ENCODE data around the gene XPR1.
"Not testable (repeated sequence)": the region's sequence is repeated elsewhere in the genome, so short reads cannot be mapped to it uniquely, and the experiment has no call there.

XPR1 gene

GRCh38 chr1:180711260-180711659 is 79.4 kb downstream of the XPR1 start:
- not testable (repeated sequence) for H2BK5ac ChIP-seq (ENCODE audit: low read length); H2BK15ac ChIP-seq (replicated peaks; ENCODE audit: low read depth); H2AK5ac ChIP-seq (ENCODE audit: low read length); H3K56ac ChIP-seq (ENCODE audit: low read length); H3K4ac ChIP-seq (ENCODE audit: low read depth, low read length); H3K23ac ChIP-seq (ENCODE audit: low read length); H4K5ac ChIP-seq (ENCODE audit: low read length); H2BK120ac ChIP-seq (ENCODE audit: low read depth, low read length); H3K36me3 ChIP-seq (ENCODE audit: control insufficient read depth, insufficient read depth, low read length); H3K4me2 ChIP-seq (ENCODE audit: low read length); H3K27me3 ChIP-seq (ENCODE audit: insufficient read depth, low read length, poor library complexity); H3K4me3 ChIP-seq (ENCODE audit: low read length); H3K79me2 ChIP-seq (ENCODE audit: control insufficient read depth, insufficient read depth, low read length); H4K8ac ChIP-seq (ENCODE audit: low read depth, low read length); H3K18ac ChIP-seq (ENCODE audit: low read length); H3K4me1 ChIP-seq (ENCODE audit: control insufficient read depth, low read depth, low read length); H3K9ac ChIP-seq (ENCODE audit: low read length); H3K27ac ChIP-seq (ENCODE audit: low read depth, low read length); H3K79me1 ChIP-seq (ENCODE audit: low read length); DNase-seq
- WGBS (ENCODE audit: extremely low coverage, insufficient coverage, low lambda C conversion rate), result no CpG with 5 or more reads among the region's 19 CpGs

GRCh38 chr1:180720753-180721152 is 88.9 kb downstream of the XPR1 start:
- WGBS (ENCODE audit: extremely low coverage, insufficient coverage, low lambda C conversion rate), result no CpG with 5 or more reads among the region's 4 CpGs

GRCh38 chr1:180722586-180722985 is 90.8 kb downstream of the XPR1 start:
- Histone ChIP-seq H2AK5ac (ENCODE audit: low read length) (no peak overlapping the region), H3K79me1 (ENCODE audit: low read length) (no peaks in the 10 kb centered on the region), H3K79me2 (ENCODE audit: control insufficient read depth, insufficient read depth, low read length) (no peaks in the 10 kb centered on the region), H3K4me3 (ENCODE audit: low read length) (no peak overlapping the region), H3K23ac (ENCODE audit: low read length) (no peak overlapping the region), H3K36me3 (ENCODE audit: control insufficient read depth, insufficient read depth, low read length) (no peaks in the 10 kb centered on the region), H3K4me1 (ENCODE audit: control insufficient read depth, low read depth, low read length) (no peaks in the 10 kb centered on the region), H3K9ac (ENCODE audit: low read length) (no peak overlapping the region), H2BK120ac (ENCODE audit: low read depth, low read length) (no peak overlapping the region), H3K27ac (ENCODE audit: low read depth, low read length) (no peak overlapping the region), H4K5ac (ENCODE audit: low read length) (no peak overlapping the region), H3K18ac (ENCODE audit: low read length) (no peak overlapping the region), H3K27me3 (ENCODE audit: insufficient read depth, low read length, poor library complexity) (no peaks in the 10 kb centered on the region), H2BK15ac (replicated peaks; ENCODE audit: low read depth) (no peak overlapping the region), H3K4me2 (ENCODE audit: low read length) (no peak overlapping the region), H4K8ac (ENCODE audit: low read depth, low read length) (no peak overlapping the region), H3K56ac (ENCODE audit: low read length) (no peak overlapping the region), H3K4ac (ENCODE audit: low read depth, low read length) (no peak overlapping the region), H2BK5ac (ENCODE audit: low read length) (no peak overlapping the region)
- WGBS (ENCODE audit: extremely low coverage, insufficient coverage, low lambda C conversion rate), result no CpG with 5 or more reads among the region's 1 CpG
- DNase-seq, result no peak

More at GRCh38 chr1:180720753-180721152, 88.9 kb downstream of the XPR1 start:
- Histone ChIP-seq H3K9ac (ENCODE audit: low read length) (no peak overlapping the region), H3K79me1 (ENCODE audit: low read length) (no peaks in the 10 kb centered on the region), H3K4me1 (ENCODE audit: control insufficient read depth, low read depth, low read length) (no peaks in the 10 kb centered on the region), H3K36me3 (ENCODE audit: control insufficient read depth, insufficient read depth, low read length) (no peaks in the 10 kb centered on the region), H2AK5ac (ENCODE audit: low read length) (no peak overlapping the region), H2BK5ac (ENCODE audit: low read length) (no peak overlapping the region), H4K8ac (ENCODE audit: low read depth, low read length) (no peak overlapping the region), H4K5ac (ENCODE audit: low read length) (no peak overlapping the region), H3K79me2 (ENCODE audit: control insufficient read depth, insufficient read depth, low read length) (no peaks in the 10 kb centered on the region), H3K4me2 (ENCODE audit: low read length) (no peak overlapping the region), H3K56ac (ENCODE audit: low read length) (no peak overlapping the region), H3K23ac (ENCODE audit: low read length) (no peak overlapping the region), H3K4ac (ENCODE audit: low read depth, low read length) (no peak overlapping the region), H3K18ac (ENCODE audit: low read length) (no peak overlapping the region), H3K27ac (ENCODE audit: low read depth, low read length) (no peak overlapping the region), H2BK15ac (replicated peaks; ENCODE audit: low read depth) (no peak overlapping the region), H3K4me3 (ENCODE audit: low read length) (no peak overlapping the region), H3K27me3 (ENCODE audit: insufficient read depth, low read length, poor library complexity) (no peaks in the 10 kb centered on the region), H2BK120ac (ENCODE audit: low read depth, low read length) (no peak overlapping the region)
- peak; percentile 7 for DNase-seq

- no peaks in the 10 kb centered on the region for H3K27me3 ChIP-seq (ENCODE audit: insufficient read depth, low read length, poor library complexity)
- H3K4me3 ChIP-seq (ENCODE audit: low read length), result no peak overlapping the region
- no peak for DNase-seq
- no peak overlapping the region for H2AK5ac ChIP-seq (ENCODE audit: low read length)
- H2BK15ac ChIP-seq (replicated peaks; ENCODE audit: low read depth), result no peak overlapping the region
- no peak overlapping the region for H3K27ac ChIP-seq (ENCODE audit: low read depth, low read length)
- H3K4me2 ChIP-seq (ENCODE audit: low read length), result no peak overlapping the region
- H3K79me2 ChIP-seq (ENCODE audit: control insufficient read depth, insufficient read depth, low read length), result no peaks in the 10 kb centered on the region
- no peak overlapping the region for H2BK5ac ChIP-seq (ENCODE audit: low read length)
- no peak overlapping the region for H3K18ac ChIP-seq (ENCODE audit: low read length)
- H3K23ac ChIP-seq (ENCODE audit: low read length), result no peak overlapping the region
- H4K5ac ChIP-seq (ENCODE audit: low read length), result no peak overlapping the region
- no peak overlapping the region for H3K4ac ChIP-seq (ENCODE audit: low read depth, low read length)
- no peaks in the 10 kb centered on the region for H3K4me1 ChIP-seq (ENCODE audit: control insufficient read depth, low read depth, low read length)
- H2BK120ac ChIP-seq (ENCODE audit: low read depth, low read length), result no peak overlapping the region
- no peaks in the 10 kb centered on the region for H3K79me1 ChIP-seq (ENCODE audit: low read length)
- no peak overlapping the region for H4K8ac ChIP-seq (ENCODE audit: low read depth, low read length)
- H3K36me3 ChIP-seq (ENCODE audit: control insufficient read depth, insufficient read depth, low read length), result no peaks in the 10 kb centered on the region
- no peak overlapping the region for H3K9ac ChIP-seq (ENCODE audit: low read length)
- no CpG with 5 or more reads among the region's 1 CpG for WGBS (ENCODE audit: extremely low coverage, insufficient coverage, low lambda C conversion rate)
- no peak overlapping the region for H3K56ac ChIP-seq (ENCODE audit: low read length)
Measured at GRCh38 chr1:180724055-180724454, 92.2 kb downstream of the XPR1 start.

DNA sequence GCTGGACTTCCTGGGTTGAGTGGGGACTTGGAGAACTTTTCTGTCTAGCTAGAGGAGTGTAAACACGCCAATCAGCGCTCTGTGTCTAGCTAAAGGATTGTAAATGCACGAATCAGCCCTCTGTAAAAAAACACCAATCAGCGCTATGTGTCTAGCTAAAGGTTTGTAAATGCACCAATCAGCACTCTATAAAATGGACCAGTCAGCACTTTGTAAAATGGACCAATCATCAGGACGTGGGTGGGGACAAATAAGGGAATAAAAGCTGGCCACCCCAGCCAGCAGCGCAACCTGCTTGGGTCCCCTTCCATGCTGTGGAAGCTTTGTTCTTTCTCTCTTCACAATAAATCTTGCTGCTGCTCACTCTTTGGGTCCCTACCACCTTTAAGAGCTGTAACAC is 94.2 kb downstream of the XPR1 start:
- H2BK5ac ChIP-seq (ENCODE audit: low read length); H2AK5ac ChIP-seq (ENCODE audit: low read length); H3K23ac ChIP-seq (ENCODE audit: low read length); H3K79me2 ChIP-seq (ENCODE audit: control insufficient read depth, insufficient read depth, low read length); H3K27me3 ChIP-seq (ENCODE audit: insufficient read depth, low read length, poor library complexity); H3K79me1 ChIP-seq (ENCODE audit: low read length); H3K36me3 ChIP-seq (ENCODE audit: control insufficient read depth, insufficient read depth, low read length); H3K4ac ChIP-seq (ENCODE audit: low read depth, low read length); H2BK120ac ChIP-seq (ENCODE audit: low read depth, low read length); H3K9ac ChIP-seq (ENCODE audit: low read length); H3K4me3 ChIP-seq (ENCODE audit: low read length); H3K4me2 ChIP-seq (ENCODE audit: low read length); H3K18ac ChIP-seq (ENCODE audit: low read length); DNase-seq; H3K27ac ChIP-seq (ENCODE audit: low read depth, low read length); H2BK15ac ChIP-seq (replicated peaks; ENCODE audit: low read depth); H3K56ac ChIP-seq (ENCODE audit: low read length); H4K8ac ChIP-seq (ENCODE audit: low read depth, low read length); H4K5ac ChIP-seq (ENCODE audit: low read length); H3K4me1 ChIP-seq (ENCODE audit: control insufficient read depth, low read depth, low read length): not testable (repeated sequence)
- no CpG with 5 or more reads among the region's 6 CpGs for WGBS (ENCODE audit: extremely low coverage, insufficient coverage, low lambda C conversion rate)

DNA sequence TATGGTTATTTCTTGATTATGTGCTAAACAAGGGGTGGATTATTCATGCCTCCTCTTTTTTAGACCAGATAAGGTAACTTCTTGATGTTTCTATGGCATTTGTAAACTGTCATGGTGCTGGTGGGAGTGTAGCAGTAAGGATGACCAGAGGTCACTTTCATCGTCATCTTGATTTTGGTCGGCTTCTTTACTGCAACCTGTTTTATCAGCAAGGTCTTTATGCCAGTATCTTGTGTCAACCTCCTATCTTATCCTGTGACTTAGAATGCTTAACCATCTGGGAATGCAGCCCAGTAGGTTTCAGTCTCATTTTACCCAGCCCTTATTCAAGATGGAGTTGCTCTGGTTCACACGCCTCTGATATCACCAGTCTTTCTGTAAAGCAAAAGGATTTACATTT is 95.9 kb downstream of the XPR1 start:
- not testable (repeated sequence) for H3K18ac ChIP-seq (ENCODE audit: low read length); H3K79me1 ChIP-seq (ENCODE audit: low read length); H3K4me3 ChIP-seq (ENCODE audit: low read length); H4K8ac ChIP-seq (ENCODE audit: low read depth, low read length); H2BK5ac ChIP-seq (ENCODE audit: low read length); H2BK15ac ChIP-seq (replicated peaks; ENCODE audit: low read depth); H3K23ac ChIP-seq (ENCODE audit: low read length); H3K79me2 ChIP-seq (ENCODE audit: control insufficient read depth, insufficient read depth, low read length); H3K27ac ChIP-seq (ENCODE audit: low read depth, low read length); H3K4me2 ChIP-seq (ENCODE audit: low read length); H3K56ac ChIP-seq (ENCODE audit: low read length); H4K5ac ChIP-seq (ENCODE audit: low read length); H3K4me1 ChIP-seq (ENCODE audit: control insufficient read depth, low read depth, low read length); H3K9ac ChIP-seq (ENCODE audit: low read length); H3K4ac ChIP-seq (ENCODE audit: low read depth, low read length); H2BK120ac ChIP-seq (ENCODE audit: low read depth, low read length); H2AK5ac ChIP-seq (ENCODE audit: low read length); H3K36me3 ChIP-seq (ENCODE audit: control insufficient read depth, insufficient read depth, low read length); H3K27me3 ChIP-seq (ENCODE audit: insufficient read depth, low read length, poor library complexity)
- WGBS (ENCODE audit: extremely low coverage, insufficient coverage, low lambda C conversion rate), result no CpG with 5 or more reads among the region's 3 CpGs
- DNase-seq, result peak; percentile 40

Measured in mesendoderm (in vitro differentiated cells).